ENCODE measurements around the gene SMC2. TPM values are rescaled to one million over a fixed set of nuclear protein-coding genes. Genes with fewer than 3 reads are reported as not detected.

The SMC2 gene
- total and polyA plus RNA-seq, 10 of the 15 experiments (the other 5 are each of a cell fraction or from before 2014, with no cell fraction given) = 22.9 to 116 (median 50.0) TPM

DNA sequence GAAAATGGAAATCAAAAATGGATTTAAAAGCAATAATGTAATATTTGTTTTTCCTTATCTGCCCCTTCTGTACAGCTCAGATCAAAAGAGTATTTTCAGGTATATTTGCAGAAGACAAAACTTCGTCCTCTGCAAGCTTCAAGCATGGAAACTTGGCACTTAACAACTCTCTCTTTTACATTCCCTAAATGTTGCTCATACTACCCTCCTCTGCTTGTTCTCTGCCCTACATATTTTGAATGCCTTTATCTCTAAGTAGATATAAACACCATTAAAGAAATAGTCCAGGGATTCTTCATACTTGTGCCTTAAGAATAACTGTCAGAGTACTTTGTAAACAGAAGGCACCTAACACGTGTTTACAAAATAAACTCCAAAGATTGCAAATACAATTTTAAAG lies 19.2 kb upstream of the SMC2 start:
- Histone ChIP-seq H3K79me2 (ENCODE audit: control insufficient read depth, insufficient read depth, low read length) (no peaks in the 10 kb centered on the region), H2AFZ (ENCODE audit: control insufficient read depth, low read depth, low read length) (no peak overlapping the region), H3K27me3 (replicated peaks in 1 of 2; ENCODE audit: control insufficient read depth in 2 of 2, insufficient read depth in 2 of 2, low read length in 1 of 2) (no peaks in the 10 kb centered on the region), H3K4me1 (ENCODE audit: control insufficient read depth, insufficient read depth, low read length) (no peaks in the 10 kb centered on the region), H3K9ac (ENCODE audit: control insufficient read depth, insufficient read depth, low read length) (no peak overlapping the region), H3K9me3 (replicated peaks; ENCODE audit: control insufficient read depth, insufficient read depth, low read length) (no peaks in the 10 kb centered on the region), H3K36me3 (ENCODE audit: control insufficient read depth in 2 of 2, insufficient read depth in 2 of 2, low read length in 1 of 2) (no peaks in the 10 kb centered on the region), H4K20me1 (ENCODE audit: control insufficient read depth, insufficient read depth) (no peaks in the 10 kb centered on the region), H3K27ac (ENCODE audit: control insufficient read depth, insufficient read depth) (no peak overlapping the region), H3K4me2 (ENCODE audit: control insufficient read depth, insufficient read depth) (no peak overlapping the region), H3K4me3 (no peak overlapping the region)
- ChIA-PET CTCF (no interaction called here), POLR2A (no interaction called here), SMC1A (ENCODE audit: uncharacterized antibody, unreplicated experiment) (no interaction called here), RAD21 (ENCODE audit: unreplicated experiment) (no interaction called here)
- WGBS (ENCODE audit: insufficient coverage, insufficient replicate concordance, low lambda C conversion rate, missing lambda C conversion rate) = 4% methylated on average over 2 of the region's 2 CpGs
- in situ Hi-C loops (cut with MboI) (no loop called here), intact Hi-C loops (cut with micrococcal nuclease; ENCODE audit: unreplicated experiment) (no loop called here)
- BruUV-seq (replicated peaks) = no TSS peak
- DNase-seq (ENCODE audit: low read depth, low spot score) (no peak), ATAC-seq (no peak), FAIRE-seq (no peak)
- no peak for TF ChIP-seq STAT3 (IDR thresholded peaks at IDR 0.05; ENCODE audit: low read depth, low read length)
- TF ChIP-seq CHD4 (IDR thresholded peaks at IDR 0.05) = no peak
- TF ChIP-seq, protein P1, sequence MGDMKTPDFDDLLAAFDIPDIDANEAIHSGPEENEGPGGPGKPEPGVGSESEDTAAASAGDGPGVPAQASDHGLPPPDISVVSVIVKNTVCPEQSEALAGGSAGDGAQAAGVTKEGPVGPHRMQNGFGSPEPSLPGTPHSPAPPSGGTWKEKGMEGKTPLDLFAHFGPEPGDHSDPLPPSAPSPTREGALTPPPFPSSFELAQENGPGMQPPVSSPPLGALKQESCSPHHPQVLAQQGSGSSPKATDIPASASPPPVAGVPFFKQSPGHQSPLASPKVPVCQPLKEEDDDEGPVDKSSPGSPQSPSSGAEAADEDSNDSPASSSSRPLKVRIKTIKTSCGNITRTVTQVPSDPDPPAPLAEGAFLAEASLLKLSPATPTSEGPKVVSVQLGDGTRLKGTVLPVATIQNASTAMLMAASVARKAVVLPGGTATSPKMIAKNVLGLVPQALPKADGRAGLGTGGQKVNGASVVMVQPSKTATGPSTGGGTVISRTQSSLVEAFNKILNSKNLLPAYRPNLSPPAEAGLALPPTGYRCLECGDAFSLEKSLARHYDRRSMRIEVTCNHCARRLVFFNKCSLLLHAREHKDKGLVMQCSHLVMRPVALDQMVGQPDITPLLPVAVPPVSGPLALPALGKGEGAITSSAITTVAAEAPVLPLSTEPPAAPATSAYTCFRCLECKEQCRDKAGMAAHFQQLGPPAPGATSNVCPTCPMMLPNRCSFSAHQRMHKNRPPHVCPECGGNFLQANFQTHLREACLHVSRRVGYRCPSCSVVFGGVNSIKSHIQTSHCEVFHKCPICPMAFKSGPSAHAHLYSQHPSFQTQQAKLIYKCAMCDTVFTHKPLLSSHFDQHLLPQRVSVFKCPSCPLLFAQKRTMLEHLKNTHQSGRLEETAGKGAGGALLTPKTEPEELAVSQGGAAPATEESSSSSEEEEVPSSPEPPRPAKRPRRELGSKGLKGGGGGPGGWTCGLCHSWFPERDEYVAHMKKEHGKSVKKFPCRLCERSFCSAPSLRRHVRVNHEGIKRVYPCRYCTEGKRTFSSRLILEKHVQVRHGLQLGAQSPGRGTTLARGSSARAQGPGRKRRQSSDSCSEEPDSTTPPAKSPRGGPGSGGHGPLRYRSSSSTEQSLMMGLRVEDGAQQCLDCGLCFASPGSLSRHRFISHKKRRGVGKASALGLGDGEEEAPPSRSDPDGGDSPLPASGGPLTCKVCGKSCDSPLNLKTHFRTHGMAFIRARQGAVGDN (IDR thresholded peaks at IDR 0.05) = no peak
- no peak for TF ChIP-seq FOXK2 (IDR thresholded peaks at IDR 0.05)
- TF ChIP-seq JUND (IDR thresholded peaks at IDR 0.05; ENCODE audit: low read depth, low read length) = no peak
- no peak for TF ChIP-seq ASH2L (IDR thresholded peaks at IDR 0.05; ENCODE audit: borderline replicate concordance, low read depth)
- no peak for TF ChIP-seq YBX1 (IDR thresholded peaks at IDR 0.05)
- no peak for TF ChIP-seq BMI1 (IDR thresholded peaks at IDR 0.05; ENCODE audit: borderline replicate concordance)
- no peak for TF ChIP-seq SIN3A (IDR thresholded peaks at IDR 0.05; ENCODE audit: low read depth, low read length)
- TF ChIP-seq, protein P2, sequence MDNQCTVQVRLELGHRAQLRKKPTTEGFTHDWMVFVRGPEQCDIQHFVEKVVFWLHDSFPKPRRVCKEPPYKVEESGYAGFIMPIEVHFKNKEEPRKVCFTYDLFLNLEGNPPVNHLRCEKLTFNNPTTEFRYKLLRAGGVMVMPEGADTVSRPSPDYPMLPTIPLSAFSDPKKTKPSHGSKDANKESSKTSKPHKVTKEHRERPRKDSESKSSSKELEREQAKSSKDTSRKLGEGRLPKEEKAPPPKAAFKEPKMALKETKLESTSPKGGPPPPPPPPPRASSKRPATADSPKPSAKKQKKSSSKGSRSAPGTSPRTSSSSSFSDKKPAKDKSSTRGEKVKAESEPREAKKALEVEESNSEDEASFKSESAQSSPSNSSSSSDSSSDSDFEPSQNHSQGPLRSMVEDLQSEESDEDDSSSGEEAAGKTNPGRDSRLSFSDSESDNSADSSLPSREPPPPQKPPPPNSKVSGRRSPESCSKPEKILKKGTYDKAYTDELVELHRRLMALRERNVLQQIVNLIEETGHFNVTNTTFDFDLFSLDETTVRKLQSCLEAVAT (IDR thresholded peaks at IDR 0.05) = no peak
- no peak for TF ChIP-seq TCF3 (IDR thresholded peaks at IDR 0.05; ENCODE audit: borderline replicate concordance, insufficient read depth, low read depth, low read length)
- no peak for TF ChIP-seq POU2F2 (IDR thresholded peaks at IDR 0.05; ENCODE audit: borderline replicate concordance, low read depth, low read length)
- TF ChIP-seq KDM1A (IDR thresholded peaks at IDR 0.05; ENCODE audit: borderline replicate concordance) = no peak
- TF ChIP-seq PAX8 (IDR thresholded peaks at IDR 0.05) = no peak
- no peak for TF ChIP-seq TARDBP (IDR thresholded peaks at IDR 0.05; ENCODE audit: borderline replicate concordance)
- TF ChIP-seq SP1 (IDR thresholded peaks at IDR 0.05; ENCODE audit: low read depth, low read length) = no peak
- TF ChIP-seq, protein P3, sequence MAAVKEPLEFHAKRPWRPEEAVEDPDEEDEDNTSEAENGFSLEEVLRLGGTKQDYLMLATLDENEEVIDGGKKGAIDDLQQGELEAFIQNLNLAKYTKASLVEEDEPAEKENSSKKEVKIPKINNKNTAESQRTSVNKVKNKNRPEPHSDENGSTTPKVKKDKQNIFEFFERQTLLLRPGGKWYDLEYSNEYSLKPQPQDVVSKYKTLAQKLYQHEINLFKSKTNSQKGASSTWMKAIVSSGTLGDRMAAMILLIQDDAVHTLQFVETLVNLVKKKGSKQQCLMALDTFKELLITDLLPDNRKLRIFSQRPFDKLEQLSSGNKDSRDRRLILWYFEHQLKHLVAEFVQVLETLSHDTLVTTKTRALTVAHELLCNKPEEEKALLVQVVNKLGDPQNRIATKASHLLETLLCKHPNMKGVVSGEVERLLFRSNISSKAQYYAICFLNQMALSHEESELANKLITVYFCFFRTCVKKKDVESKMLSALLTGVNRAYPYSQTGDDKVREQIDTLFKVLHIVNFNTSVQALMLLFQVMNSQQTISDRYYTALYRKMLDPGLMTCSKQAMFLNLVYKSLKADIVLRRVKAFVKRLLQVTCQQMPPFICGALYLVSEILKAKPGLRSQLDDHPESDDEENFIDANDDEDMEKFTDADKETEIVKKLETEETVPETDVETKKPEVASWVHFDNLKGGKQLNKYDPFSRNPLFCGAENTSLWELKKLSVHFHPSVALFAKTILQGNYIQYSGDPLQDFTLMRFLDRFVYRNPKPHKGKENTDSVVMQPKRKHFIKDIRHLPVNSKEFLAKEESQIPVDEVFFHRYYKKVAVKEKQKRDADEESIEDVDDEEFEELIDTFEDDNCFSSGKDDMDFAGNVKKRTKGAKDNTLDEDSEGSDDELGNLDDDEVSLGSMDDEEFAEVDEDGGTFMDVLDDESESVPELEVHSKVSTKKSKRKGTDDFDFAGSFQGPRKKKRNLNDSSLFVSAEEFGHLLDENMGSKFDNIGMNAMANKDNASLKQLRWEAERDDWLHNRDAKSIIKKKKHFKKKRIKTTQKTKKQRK (IDR thresholded peaks at IDR 0.05; ENCODE audit: low read depth, low read length) = no peak
- TF ChIP-seq CREM (IDR thresholded peaks at IDR 0.05; ENCODE audit: low read depth) = no peak
- TF ChIP-seq MEF2B (IDR thresholded peaks at IDR 0.05; ENCODE audit: partially characterized antibody, poor library complexity, severe bottlenecking) = no peak

Data from GM12878 (cell line).